Stimulated activated naive CD4-positive, alpha-beta T cell (primary cell): ENCODE data around the gene CNPY1.
"Not testable (repeated sequence)": the region's sequence is repeated elsewhere in the genome, so short reads cannot be mapped to it uniquely, and the experiment has no call there.

Experiments
- DNase-seq, 6 experiments: peaks; one replicate each; lab custom pipeline; 2025; lab: John Stamatoyannopoulos, UW

CNPY1 gene

DNA sequence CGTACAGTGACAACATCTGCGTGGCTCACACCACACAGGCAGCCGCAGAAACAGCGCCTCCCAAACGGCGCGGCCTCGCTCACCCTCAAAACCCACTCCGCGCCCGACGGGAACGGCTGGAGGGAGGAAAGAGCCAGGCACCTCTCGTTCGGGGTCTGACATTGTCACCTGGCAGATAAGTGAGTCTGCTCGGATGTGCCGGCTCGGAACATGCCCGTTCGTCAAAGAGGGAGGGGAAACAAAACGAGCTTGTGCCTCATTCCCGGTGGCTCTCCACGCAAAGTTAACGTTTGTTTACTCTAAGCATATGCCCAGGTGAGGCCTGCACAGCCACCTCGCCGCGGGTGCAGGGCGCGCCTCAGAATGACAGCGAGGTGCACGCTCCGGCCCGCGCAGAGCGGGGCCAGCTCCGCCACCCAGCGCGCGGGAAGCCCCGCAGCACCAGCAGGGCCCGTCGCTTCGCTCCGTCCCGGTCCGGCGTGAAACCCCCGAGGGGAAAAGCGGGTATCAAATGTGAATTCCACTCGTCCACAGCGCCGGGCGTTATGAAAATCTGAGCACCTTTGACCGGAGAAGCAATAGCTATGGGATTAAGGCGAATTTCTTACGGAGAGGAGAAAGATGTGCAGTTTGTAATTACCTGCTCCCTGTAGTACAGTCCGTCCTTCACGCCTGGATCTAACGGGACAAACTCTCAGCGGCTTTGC is 13.1 kb downstream of the CNPY1 start:
- peak in 1 of 6 experiments; percentile 14 for DNase-seq

DNA sequence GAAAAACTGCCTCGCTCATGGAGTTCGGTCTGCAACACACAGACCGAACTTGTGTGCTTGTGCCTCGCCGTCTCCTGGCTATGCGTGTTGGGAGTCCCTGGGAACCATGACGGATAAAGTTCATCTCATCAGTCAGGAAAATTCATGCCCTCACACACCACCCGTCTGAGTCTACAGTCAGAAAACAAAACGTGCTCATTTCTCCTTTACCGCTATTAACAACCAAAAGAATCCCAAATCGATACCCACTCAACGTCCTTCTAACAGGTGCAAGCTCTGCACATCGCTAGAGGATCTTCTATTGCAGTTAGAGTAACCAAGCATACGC is 13.6 kb downstream of the CNPY1 start:
- DNase-seq, result no peak

DNA sequence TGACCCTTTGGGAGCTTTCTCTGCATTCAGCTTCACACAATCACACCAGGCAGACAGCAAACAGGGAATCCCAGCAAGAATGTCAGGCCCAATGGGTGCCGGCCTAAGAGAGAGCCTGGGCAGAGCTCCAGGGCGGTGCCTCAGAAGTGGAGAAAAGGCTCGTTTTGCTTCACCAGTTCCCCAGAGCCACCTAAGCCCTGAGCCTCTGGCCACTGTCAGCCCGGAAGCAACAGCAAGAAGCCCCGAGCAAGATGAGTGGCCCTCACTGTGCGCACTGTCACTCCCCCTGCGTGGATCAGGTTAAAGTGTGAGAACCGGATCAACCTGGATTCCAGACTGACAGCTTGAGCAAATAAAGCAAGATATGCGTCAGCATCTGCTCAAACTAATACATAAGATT is 14.7 kb downstream of the CNPY1 start:
- no peak for DNase-seq

DNA sequence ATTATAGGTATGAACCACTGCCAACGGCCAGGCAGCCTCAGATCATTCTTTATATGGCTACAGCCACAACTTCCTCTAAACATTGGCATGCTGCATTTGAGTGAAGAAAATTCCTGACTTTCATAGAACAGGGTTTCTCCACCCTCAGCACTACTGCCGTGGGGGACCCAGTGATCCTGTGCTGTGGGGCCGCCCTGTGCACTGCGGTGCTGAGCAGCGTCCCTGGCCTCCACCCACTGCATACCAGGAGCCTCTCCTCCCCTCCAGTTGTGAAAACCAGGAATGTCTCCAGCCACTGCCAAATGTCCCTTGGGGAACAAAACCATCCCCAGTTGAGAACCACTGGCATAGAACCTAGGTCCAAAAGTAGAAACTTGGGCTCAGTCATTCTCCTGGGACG is 15.8 kb downstream of the CNPY1 start:
- no peak for DNase-seq

DNA sequence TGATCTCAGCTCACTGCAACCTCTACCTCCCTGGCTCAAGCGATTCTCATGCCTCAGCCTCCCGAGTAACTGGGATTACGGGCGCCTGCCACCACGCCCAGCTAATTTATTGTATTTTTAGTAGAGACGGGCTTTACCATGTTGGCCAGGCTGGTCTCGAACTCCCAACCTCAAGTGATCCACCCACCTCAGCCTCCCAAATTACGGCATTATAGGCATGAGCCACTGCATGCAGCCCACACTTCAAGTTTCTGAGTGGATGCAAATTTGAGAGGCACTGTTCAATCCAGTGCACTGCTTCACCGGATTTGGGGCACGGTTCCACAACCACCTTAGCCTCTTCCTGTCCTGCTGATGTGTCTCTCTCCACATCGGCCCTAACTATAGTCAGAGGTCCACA is 16.5 kb downstream of the CNPY1 start:
- DNase-seq, result no peak

DNA sequence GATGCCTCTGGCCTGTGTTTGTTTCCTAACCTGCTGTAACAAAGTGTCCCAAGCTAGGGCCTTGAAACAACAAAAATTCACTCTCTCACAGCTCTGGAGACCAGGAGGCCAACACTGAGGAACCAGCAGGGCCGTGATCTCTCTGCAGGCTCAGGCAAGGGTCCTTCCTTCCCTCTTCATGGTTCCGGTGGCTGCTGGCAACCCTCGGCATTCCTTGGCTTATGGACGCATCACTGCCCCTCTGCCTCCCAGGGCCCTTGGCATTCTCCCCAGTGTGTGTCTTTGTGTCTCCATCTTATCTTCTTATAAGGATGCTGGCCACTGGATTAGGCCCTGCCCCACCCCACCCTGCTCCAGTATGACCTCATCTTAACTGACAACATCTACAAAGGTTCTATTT is 17.0 kb downstream of the CNPY1 start:
- DNase-seq, result no peak

DNA sequence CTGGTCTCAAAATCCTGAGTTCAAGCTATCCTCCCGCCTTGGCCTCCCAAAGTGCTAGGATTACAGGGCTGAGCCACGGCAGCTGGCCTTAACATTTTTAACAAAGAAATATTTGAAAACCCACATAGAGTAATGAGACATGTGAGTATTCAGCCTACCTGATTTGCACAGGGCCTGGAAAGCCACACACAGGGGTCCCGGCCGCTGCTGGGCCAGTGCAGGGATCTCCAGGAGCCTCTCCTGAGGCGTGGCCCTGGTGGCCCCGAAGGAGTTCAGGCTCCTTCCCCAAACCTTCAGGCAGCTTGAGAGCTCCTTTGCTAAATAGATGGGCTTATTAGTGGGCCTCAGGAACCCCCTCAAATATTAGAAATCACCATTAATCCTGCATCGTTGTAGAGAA is 18.7 kb downstream of the CNPY1 start:
- DNase-seq, result no peak

DNA sequence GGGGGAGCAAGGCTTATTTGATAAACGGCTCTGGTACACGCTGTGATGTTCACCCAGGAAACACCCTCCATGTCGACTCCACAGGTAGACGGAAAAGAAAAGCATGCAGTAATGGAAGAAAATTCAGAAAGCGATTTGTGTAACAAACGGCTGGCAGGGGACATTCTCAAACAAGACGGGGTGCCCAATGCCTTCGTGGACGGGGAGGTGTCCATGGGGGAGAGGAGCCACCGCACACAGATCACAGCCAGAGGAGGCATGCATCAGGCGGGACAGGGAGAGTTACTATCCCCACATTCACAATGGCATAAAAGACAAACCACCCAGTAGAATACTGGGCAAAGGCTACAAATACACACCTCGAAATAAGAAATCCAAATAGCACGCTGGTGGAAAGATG is 20.1 kb downstream of the CNPY1 start:
- DNase-seq, result no peak

DNA sequence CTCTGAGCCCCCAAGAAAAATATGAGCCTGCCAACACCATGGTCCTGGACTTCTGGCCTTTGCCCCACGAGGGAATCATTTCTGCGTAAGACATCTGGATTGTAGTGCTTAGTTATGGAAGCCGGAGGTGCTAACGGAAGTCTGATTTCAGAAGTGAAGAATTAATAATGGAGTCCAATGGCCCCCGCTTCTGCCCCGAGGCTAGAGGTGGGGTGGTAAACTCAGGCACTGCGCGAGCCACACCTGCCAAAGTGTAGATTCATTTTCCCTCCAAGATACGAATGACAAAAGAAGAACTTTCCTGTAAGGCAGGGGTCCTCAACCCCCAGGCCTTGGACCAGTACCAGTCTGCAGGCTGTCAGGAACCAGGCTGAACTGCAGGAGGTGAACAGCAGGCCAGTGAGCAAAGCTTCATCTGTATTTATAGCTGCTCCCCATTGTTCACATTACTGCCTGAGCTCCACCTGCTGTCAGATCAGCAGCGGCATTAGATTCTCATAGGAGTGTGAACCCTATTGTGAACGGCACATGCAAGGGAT is 22.3 kb downstream of the CNPY1 start:
- no peak for DNase-seq

DNA sequence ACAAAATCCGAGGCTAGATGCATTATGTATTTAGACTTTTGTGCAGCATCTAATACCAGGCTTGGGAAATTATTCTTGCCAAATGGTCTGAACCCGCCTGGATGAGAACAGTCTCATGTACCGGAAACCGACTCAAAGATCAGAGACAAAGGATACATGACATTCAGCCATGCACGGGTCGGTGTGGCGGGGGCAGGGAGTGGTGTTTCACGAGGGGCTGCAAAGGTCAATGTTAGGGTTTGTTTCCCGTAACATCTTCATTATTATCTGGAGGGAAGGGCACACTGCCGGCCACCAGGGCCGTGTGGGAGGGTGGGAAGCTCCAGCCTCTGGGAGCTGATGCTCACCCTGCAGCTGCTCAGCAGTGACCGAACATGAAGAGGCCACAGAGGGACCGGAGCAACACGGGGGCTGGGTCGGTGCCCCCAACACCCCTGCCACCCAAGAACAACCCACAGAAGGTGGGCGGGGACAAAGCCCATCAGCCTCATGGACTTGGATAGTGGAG is 23.1 kb downstream of the CNPY1 start:
- no peak for DNase-seq

DNA sequence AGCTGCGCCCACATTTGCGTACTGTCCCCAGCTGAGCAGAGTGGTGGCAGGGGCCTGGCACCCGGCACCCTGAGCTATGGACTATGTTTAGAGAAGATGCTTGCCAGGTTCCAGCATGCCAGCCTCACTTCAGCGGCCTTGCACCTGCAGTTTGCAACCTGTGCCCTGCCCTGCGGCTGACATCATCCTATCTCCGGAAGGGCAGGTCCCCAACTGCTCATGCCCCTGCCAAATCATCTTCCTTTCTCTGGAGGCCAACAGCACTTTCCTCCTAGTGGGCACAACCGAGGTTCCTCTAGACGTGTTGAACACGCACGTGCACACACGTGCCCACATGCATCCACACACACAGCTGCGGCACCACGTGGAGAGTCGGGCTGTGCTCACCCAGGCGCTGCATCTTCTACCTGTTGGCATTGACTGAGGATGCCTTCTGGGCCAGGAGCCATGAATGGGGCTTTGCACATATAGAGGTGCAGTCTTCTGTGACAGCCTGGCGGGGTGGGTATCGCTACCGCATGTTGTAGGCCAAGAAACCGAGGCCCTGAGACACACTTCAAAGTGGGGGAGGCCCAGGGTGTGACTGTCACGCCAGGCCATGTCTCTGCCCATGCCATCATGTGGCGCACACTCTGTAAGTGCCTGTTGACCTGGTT is 24.5 kb downstream of the CNPY1 start:
- no peak for DNase-seq

DNA sequence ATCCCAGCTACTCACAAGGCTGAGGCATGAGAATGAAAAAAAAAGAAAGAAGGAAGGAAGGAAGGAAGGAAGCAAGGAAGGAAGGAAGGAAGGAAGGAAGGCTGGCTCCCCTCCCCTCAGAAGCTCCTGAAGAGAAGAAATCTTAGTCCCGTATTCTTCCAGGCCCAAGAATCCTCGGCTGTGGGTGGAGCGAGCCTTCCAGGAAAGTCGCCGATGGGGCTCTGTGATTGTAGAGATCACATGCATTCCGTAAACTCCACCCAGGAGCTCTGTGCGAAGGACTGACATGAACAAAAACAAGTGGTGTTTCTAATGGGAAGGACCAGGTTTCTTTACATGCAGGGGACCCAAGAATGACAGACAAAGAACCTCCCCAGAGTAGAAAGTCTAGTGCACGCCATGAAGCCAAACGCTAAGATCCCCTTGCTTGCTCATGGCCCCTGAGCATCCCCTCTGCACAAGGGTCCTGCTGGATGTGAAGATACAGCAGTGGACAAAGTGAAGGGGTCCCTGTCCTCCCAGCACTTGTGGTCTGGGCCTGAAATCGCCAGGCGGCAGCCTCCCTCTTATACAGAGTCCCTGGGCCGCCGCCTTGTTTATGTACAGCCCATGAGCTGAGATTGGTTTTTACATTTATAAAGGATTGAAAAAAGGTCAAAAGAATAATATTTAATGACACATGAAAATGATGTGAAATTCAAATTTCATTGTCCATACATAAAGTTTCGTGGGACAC is 25.2 kb downstream of the CNPY1 start:
- DNase-seq, result no peak

DNA sequence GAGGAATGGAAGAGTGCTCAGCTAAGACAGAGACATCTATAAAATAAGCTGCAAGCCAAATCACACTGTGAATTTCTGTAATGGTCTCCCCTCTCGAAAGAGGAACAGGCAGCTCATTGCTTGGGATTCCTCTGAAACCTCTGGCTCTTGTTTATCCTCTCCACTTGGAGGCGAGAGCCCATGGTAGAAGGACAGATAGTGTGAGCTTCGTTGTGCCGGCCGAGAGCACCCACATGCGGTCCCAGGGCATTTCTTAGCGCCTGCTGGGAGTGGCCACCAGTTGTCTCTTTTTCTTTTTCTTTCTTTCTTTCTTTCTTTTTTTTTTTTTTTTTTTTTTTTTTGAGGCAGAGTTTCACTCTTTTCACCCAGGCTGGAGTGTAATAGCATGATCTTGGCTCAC is 26.2 kb downstream of the CNPY1 start:
- no peak for DNase-seq

DNA sequence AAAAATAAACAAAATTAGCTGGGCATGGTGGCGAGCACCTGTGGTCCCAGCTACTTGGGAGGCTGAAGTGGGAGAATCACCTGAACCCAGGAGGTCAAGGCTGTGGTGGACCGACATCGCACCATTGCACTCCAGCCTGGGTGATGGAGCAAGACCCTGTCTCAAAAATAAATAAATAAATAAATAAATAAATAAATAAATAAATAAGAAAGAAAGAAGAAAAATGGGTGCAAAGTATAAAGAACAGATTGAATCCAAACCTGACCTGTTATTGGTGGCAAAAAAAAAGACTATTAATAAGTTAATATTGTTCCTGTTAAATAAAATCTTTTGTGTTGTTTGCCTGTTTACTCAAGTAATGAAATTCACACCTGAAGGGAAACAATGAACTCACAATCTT is 27.0 kb downstream of the CNPY1 start:
- DNase-seq, result not testable (repeated sequence)

DNA sequence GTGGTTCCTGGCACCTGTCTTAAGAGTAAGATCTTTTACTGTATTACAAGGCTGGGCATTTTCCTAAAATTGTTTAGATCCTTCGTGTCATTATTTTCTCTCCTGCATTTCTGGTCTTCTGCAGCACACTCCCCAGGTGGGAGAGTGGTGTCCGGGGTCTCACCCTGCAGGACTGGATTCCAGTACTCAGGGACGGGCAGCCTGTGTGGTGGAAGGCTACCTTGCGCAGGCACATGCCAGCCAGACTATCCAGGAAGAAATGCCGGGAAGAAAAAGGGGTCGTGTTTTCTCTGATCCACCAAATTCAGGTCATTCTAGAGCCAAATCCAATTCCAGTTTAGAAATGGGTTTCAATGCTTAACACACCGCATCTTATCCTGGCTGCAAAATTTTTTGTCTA is 27.7 kb downstream of the CNPY1 start:
- no peak for DNase-seq

DNA sequence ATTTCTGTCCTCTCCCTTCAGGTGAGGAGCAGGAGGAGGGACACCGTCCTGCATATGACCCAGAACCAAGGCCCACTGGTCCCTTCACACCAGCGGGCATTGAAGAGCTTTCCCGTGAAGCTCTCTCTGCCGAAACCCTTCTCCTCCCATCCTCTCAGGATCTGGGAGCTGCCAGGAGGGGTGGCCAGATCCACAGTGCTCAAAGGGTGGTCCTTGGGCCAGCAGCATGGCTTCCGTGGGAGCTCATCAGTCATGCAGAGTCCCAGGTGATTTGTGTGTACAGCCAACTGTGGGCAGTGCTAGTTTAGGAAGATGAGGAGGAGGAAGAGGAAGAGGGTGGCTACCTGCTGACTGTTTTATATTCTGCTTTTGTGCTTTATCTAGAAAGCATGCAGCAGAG is 28.4 kb downstream of the CNPY1 start:
- DNase-seq, result no peak

DNA sequence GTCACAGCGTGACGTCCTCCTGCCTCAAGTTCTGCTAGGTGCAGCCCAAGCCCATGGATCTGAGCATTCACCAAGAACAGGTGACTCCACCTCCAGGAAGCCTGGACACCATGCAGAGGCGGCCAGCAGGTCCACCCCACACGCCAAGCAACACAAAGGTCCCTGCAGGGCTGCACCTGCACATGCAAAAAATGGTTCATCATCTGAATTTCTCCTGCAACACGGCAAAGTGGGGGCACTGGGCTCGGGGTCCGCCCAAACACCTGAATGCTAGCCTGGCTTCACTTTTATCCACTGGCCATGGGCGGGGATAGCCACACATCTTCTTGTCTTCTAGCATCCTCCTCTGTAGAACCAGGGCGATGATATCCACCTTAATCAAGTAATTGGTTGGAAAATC is 28.9 kb downstream of the CNPY1 start:
- no peak for DNase-seq

DNA sequence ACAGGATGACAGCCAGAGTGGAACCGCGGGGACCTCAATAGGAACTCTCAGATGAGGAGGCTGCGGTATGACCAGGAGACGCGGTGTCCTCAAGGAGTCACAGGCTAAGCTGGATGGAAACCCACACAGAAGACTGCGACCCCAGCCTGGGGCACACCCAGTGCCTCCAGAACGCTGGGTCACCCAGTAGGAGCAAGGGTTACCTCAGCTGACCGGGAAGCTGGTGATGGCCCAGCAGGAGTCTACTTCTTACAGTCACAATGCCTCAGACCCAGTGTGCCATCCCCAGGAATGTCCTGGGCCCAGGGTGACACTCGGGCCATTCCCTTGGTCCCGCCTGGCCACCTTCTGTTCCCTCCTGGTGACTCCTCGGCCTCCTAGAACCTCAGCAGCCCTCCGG is 29.9 kb downstream of the CNPY1 start:
- no peak for DNase-seq

DNA sequence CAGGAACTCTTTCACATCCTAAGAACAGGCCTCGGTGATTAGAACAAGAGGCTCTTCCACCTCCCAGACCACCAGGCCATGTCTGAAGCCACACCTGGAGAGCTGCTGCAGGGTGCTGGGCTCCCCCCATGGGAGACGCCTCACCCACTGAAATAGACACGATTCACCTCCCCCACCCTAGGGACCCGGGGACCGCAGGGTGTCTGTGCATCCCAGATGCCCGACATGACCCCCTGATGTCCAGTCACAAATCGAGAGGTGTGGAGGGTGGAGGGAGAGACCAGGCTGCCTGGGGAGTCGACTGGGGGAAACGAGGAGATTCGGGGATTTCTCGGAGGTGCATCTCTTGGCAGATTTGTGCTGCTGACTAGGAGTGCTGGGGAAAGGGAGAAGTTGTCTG is 31.0 kb downstream of the CNPY1 start:
- DNase-seq, result no peak

DNA sequence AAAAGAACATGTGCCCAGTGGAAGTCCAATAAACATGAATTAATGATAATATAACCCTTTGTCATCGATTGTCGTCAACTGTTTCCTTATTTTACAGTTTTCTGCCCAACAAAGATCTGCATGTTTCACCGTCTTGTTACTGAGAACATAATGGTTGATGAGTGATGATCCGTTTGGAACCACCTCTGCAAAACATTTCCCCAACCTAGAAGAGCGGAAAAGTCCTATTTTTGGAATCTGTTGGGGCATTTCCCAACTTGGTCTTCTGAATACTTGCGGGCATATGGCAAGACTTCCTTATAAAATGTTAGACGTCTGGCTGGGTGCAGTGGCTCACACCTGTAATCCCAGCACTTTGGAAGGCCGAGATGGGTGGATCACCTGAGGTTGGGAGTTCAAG is 32.1 kb downstream of the CNPY1 start:
- DNase-seq, result no peak

DNA sequence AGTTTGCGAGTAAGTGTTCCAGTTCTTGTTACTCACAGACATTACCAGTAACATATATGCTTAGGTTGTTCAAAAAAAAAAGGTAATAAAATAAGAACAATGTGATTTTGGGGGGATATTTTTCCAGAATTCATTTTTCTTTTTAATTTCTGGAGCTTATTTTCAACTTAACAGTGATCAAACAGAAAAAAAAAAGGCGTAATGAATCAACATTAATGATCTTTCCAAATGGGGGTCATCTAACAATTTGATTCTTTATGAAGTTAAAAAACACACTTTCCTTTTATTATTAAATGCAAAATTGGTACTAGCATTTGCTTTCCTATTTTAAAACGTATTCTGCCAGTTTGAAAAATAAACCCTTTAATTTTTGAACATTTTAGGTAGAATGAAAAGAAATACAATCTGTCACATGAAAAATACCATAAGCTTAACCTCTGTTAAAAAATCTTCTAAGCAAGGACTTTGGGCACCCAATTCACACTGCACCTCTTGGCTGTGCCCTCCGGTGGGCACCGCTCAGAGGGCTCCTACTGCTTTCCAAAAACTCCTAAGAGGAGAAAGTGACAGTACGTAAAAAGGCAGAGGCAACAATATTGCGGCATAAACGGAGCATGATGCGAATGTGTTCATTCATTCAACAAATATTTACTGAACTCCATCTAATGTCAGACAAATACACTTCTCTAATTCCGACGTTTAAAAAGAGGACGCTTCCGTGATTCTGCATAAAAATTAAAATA is 32.6 kb downstream of the CNPY1 start:
- no peak for DNase-seq

DNA sequence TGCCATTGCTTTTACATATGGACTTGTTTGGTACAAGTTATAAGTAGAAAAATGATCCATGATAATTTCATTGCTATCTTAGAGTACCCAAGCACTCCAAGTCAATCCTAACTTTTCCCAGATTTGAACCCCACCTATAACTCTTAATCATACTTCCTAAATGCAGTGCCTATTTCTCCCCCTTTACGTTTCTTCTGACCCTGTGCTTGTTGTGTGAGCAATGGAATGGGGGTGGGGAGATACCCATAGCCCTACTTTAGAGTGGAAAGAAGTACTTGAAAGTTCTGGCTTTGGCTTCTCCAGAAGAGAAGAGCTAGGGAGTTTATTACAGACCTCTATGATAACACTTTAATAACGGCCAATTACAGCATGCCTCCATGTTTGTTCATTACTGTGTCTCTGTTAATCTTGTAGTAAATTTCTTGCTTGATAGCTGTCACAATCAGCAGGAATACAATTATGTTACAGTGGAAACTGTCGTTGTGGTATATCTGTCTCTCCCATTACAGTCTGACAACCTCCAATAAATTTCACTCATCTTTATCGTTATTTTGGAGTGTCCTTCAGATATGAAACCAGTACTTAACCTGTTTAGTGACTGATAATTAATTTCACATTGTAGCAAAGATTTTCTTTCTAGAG is 34.0 kb downstream of the CNPY1 start:
- DNase-seq, result no peak
